Measurements from ENCODE around the gene HOXD3. TPM values are rescaled to one million over a fixed set of nuclear protein-coding genes. Genes with fewer than 3 reads are reported as not detected.

The HOXD3 gene
- total RNA-seq, 1 experiment from 2014 or later: 0.30 TPM

GRCh38 chr2:176177580-176178037, 20.5 kb downstream of the HOXD3 start:
- no peak for DNase-seq (ENCODE audit: low read depth)

GRCh38 chr2:176178038-176178756, 21.1 kb downstream of the HOXD3 start:
- DNase-seq (ENCODE audit: low read depth): peak; percentile 24

- peak; percentile 36 for DNase-seq (ENCODE audit: low read depth)
These were observed 21.7 kb downstream of the HOXD3 start for GRCh38 chr2:176178757-176179295.

GRCh38 chr2:176181551-176181950, 24.4 kb downstream of the HOXD3 start:
- DNase-seq (ENCODE audit: low read depth): no peak

- DNase-seq (ENCODE audit: low read depth): no peak
These were observed 25.6 kb downstream of the HOXD3 start for GRCh38 chr2:176182671-176183070.

- no peak for DNase-seq (ENCODE audit: low read depth)
These were observed 27.6 kb downstream of the HOXD3 start for GRCh38 chr2:176184749-176185148.

- no peak for DNase-seq (ENCODE audit: low read depth)
These were observed 28.9 kb downstream of the HOXD3 start for GRCh38 chr2:176186024-176186423.

- DNase-seq (ENCODE audit: low read depth): peak; percentile 10
These were observed 30.2 kb downstream of the HOXD3 start for GRCh38 chr2:176187200-176187898.

- peak; percentile 39 for DNase-seq (ENCODE audit: low read depth)
These were observed 31.0 kb downstream of the HOXD3 start, which contains the start of gene HOXD1 for GRCh38 chr2:176187899-176188773. HOXD1 (plus strand) TSS chr2:176188668; CDS start chr2:176188802, 134 bp downstream.

GRCh38 chr2:176188774-176189680, 31.9 kb downstream of the HOXD3 start:
- no peak for DNase-seq (ENCODE audit: low read depth)

GRCh38 chr2:176189681-176190641, 32.9 kb downstream of the HOXD3 start:
- DNase-seq (ENCODE audit: low read depth): no peak

GRCh38 chr2:176192351-176192750, 35.2 kb downstream of the HOXD3 start:
- no peak for DNase-seq (ENCODE audit: low read depth)

GRCh38 chr2:176193048-176193447, 35.9 kb downstream of the HOXD3 start:
- DNase-seq (ENCODE audit: low read depth): no peak

- no peak for DNase-seq (ENCODE audit: low read depth)
These were observed 42.8 kb downstream of the HOXD3 start for GRCh38 chr2:176199902-176200301.

- no peak for DNase-seq (ENCODE audit: low read depth)
These were observed 43.9 kb downstream of the HOXD3 start for GRCh38 chr2:176200971-176201370.

GRCh38 chr2:176202491-176202890, 45.4 kb downstream of the HOXD3 start:
- no peak for DNase-seq (ENCODE audit: low read depth)

- no peak for DNase-seq (ENCODE audit: low read depth)
These were observed 48.0 kb downstream of the HOXD3 start for GRCh38 chr2:176205126-176205525.

GRCh38 chr2:176206136-176206535, 49.0 kb downstream of the HOXD3 start:
- no peak for DNase-seq (ENCODE audit: low read depth)

- DNase-seq (ENCODE audit: low read depth): no peak
These were observed 49.6 kb downstream of the HOXD3 start for GRCh38 chr2:176206682-176207081.

GRCh38 chr2:176211110-176211509, 54.0 kb downstream of the HOXD3 start:
- no peak for DNase-seq (ENCODE audit: low read depth)

All from M059J (cell line).